ENCODE results near the gene NUP93. TPM values are rescaled to one million over a fixed set of nuclear protein-coding genes. Genes with fewer than 3 reads are reported as not detected.

NUP93 gene
- total RNA-seq, 4 donors from 2014 or later, result 12.9 to 30.7 (median 23.0) TPM

DNA sequence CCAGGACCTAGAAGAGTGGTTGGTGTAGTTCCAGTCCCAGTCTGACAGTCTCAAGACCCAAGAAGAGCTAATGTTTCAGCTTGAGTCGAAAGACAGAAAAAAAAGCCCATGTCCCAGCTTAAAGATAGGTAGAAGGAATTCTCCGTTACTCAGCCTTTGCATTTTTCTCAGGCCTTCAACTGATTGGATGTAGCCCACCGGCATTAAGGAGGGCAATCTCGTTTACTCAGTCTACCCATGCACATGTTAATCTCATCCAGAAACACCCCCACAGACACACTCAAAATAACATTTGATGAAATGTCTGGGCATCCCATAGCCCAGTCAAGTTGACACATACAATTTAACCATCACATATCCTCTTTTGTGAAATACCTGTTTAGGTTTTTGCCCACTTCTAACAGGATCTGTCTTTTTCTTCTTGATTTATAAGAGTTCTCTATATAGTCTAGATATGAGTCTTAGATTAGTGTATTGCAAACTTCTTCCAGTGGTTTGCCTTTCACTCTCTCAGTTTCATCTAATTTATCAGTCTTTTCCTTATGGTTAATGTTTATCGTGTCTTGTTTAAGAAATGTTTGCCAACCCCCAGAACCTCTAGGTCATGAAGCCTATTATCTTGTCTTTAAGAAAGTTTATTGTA, 7.6 kb upstream of the NUP93 start:
- no peak overlapping the region for H3K27ac ChIP-seq

DNA sequence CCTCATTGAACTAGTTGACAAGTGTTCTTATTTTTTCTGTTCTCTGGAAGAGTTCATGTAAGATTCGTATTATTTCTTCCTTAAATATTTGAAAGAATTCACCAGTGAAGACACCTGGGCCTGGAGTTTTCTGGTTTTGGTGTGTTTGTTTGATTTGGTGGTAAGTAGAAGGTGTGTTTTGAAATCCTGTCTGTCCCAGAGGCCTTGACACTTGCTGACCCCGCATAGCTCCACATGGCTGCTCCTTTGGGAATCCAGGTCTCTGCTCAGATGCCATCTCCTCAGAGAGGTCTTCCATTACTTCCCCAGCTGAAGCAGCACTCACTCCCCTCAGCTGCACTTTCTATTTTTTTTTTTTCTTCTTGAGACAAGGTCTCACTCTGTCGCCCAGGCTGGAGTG, 5.7 kb upstream of the NUP93 start:
- ATAC-seq (no peak), DNase-seq (no peak)
- Histone ChIP-seq H3K36me3 (no peaks in the 10 kb centered on the region), H3K4me1 (peaks cover 10 to 12% of the 10 kb centered on the region in 2 donors), H3K9me3 (no peaks in the 10 kb centered on the region), H3K27ac (no peak overlapping the region), H3K27me3 (no peaks in the 10 kb centered on the region), H3K4me3 (no peak overlapping the region)
- TF ChIP-seq, protein P1, sequence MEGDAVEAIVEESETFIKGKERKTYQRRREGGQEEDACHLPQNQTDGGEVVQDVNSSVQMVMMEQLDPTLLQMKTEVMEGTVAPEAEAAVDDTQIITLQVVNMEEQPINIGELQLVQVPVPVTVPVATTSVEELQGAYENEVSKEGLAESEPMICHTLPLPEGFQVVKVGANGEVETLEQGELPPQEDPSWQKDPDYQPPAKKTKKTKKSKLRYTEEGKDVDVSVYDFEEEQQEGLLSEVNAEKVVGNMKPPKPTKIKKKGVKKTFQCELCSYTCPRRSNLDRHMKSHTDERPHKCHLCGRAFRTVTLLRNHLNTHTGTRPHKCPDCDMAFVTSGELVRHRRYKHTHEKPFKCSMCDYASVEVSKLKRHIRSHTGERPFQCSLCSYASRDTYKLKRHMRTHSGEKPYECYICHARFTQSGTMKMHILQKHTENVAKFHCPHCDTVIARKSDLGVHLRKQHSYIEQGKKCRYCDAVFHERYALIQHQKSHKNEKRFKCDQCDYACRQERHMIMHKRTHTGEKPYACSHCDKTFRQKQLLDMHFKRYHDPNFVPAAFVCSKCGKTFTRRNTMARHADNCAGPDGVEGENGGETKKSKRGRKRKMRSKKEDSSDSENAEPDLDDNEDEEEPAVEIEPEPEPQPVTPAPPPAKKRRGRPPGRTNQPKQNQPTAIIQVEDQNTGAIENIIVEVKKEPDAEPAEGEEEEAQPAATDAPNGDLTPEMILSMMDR (IDR thresholded peaks at IDR 0.05 in 4 of 5, conservative IDR thresholded peaks at IDR 0.05 in 1 of 5), result no peak
- TF ChIP-seq POLR2A (IDR thresholded peaks at IDR 0.05), result no peak
- in situ Hi-C loops (cut with MboI; ENCODE audit: low sequenced_read_pairs in 4 of 4), result no loop called here
- intact Hi-C loops (cut with DNase I; ENCODE audit: low total_unique reads), result no loop called here

More for the DNA sequence above, 7.6 kb upstream of the NUP93 start:
- ATAC-seq (no peak), DNase-seq (no peak)
- Histone ChIP-seq H3K4me1 (no peaks in the 10 kb centered on the region), H3K27me3 (no peaks in the 10 kb centered on the region), H3K9me3 (no peaks in the 10 kb centered on the region), H3K4me3 (no peak overlapping the region), H3K36me3 (no peaks in the 10 kb centered on the region)
- TF ChIP-seq, protein P1 (IDR thresholded peaks at IDR 0.05 in 4 of 5, conservative IDR thresholded peaks at IDR 0.05 in 1 of 5), result no peak
- TF ChIP-seq POLR2A (IDR thresholded peaks at IDR 0.05), result no peak
- intact Hi-C loops (cut with DNase I; ENCODE audit: low total_unique reads), result no loop called here
- in situ Hi-C loops (cut with MboI; ENCODE audit: low sequenced_read_pairs in 4 of 4), result no loop called here

DNA sequence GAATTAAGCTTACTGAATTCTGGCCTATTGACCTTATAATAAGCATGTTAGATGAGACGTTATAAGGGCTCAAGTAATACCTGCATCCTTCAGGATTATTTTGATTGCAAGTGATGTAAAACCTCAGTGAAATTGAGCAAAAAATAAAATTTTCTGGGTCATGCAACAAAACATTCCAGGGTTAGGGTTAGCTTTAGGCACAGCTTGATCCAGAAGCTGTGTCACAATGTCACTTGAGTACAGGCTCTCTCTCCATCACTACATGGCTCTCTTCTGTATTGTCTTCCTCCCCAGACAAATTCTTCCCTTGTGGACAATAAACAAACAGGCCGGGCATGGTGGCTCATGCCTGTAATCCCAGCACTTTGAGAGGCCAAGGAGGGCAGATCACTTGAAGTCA, 3.6 kb upstream of the NUP93 start:
- Histone ChIP-seq H3K4me1 (peaks cover 20 to 23% of the 10 kb centered on the region in 2 donors), H3K27me3 (no peaks in the 10 kb centered on the region), H3K36me3 (no peaks in the 10 kb centered on the region), H3K4me3 (no peak overlapping the region), H3K9me3 (no peaks in the 10 kb centered on the region), H3K27ac (no peak overlapping the region)
- ATAC-seq, result no peak
- no peak for TF ChIP-seq POLR2A (IDR thresholded peaks at IDR 0.05)
- TF ChIP-seq, protein P1 (IDR thresholded peaks at IDR 0.05 in 4 of 5, conservative IDR thresholded peaks at IDR 0.05 in 1 of 5), result no peak
- no peak for DNase-seq
- in situ Hi-C loops (cut with MboI; ENCODE audit: low sequenced_read_pairs in 4 of 4) (no loop called here), intact Hi-C loops (cut with DNase I; ENCODE audit: low total_unique reads) (no loop called here)

DNA sequence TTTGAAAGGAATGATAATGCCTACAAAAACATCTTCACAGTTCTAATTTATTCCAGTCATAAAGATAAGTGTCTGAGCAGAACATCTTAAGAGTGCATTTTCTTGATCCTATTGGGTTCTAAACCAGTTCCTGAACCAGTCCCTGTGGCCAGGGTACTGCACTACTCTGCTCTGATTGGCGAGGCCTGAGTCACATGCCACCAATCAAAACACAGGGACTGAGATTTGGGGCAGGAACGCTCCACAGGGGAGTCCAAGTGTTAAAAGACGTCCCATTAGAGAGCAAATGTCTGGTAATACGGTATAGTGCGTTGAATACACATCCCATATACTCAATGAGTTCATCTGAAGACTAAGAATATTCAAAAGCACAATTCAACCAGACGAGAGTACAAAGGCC, 3.0 kb upstream of the NUP93 start:
- TF ChIP-seq POLR2A (IDR thresholded peaks at IDR 0.05), result no peak
- TF ChIP-seq, protein P1 (IDR thresholded peaks at IDR 0.05 in 4 of 5, conservative IDR thresholded peaks at IDR 0.05 in 1 of 5), result no peak
- Histone ChIP-seq H3K27ac (no peak overlapping the region), H3K27me3 (no peaks in the 10 kb centered on the region), H3K4me3 (no peak overlapping the region), H3K36me3 (no peaks in the 10 kb centered on the region), H3K9me3 (no peaks in the 10 kb centered on the region), H3K4me1 (peaks cover 21 to 24% of the 10 kb centered on the region in 2 donors)
- intact Hi-C loops (cut with DNase I; ENCODE audit: low total_unique reads) (no loop called here), in situ Hi-C loops (cut with MboI; ENCODE audit: low sequenced_read_pairs in 4 of 4) (no loop called here)
- DNase-seq, result no peak
- ATAC-seq, result no peak

DNA sequence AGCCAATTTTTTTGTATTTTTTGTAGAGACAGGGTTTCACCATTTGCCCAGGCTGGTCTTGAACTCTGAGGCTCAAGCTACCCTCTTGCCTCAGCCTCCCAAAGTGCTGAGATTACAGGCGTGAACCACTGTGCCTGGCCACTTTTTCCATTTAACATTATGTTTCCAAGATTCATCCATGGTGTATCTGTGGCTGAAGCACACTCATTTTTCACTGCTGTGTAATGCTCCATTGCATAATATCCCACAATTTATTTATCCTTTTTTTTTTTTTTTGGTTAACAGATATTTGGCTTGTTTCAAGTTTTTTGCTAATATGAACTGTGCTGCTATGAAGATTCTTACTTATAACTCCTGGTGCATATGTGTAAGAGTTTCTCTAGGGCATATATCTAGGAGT, 1.9 kb upstream of the NUP93 start:
- no peak for ATAC-seq
- in situ Hi-C loops (cut with MboI; ENCODE audit: low sequenced_read_pairs in 4 of 4), result no loop called here
- TF ChIP-seq POLR2A (IDR thresholded peaks at IDR 0.05), result no peak
- TF ChIP-seq, protein P1 (IDR thresholded peaks at IDR 0.05 in 4 of 5, conservative IDR thresholded peaks at IDR 0.05 in 1 of 5), result no peak
- H3K27me3 ChIP-seq, result no peaks in the 10 kb centered on the region
- H3K36me3 ChIP-seq, result no peaks in the 10 kb centered on the region
- no peak overlapping the region for H3K27ac ChIP-seq
- H3K4me1 ChIP-seq, result peaks cover 21 to 24% of the 10 kb centered on the region in 2 donors
- no peak overlapping the region for H3K4me3 ChIP-seq
- no peak for DNase-seq
- intact Hi-C loops (cut with DNase I; ENCODE audit: low total_unique reads), result no loop called here
- H3K9me3 ChIP-seq, result no peaks in the 10 kb centered on the region
